MCF 10A (cell line): ENCODE measurements around the gene AMFR. TPM values are rescaled to one million over a fixed set of nuclear protein-coding genes. Genes with fewer than 3 reads are reported as not detected.

Experiments
- BruUV-seq: library from RNA; stranded (reverse); fragments of 400-500 nt; replicated peaks from 2 replicates; lab custom pipeline; 2021; lab: Mats Ljungman, UMichigan
- CTCF ChIA-PET: fragments of 300-600 bp; sonication (Branson Sonifier 250); formaldehyde crosslinking; extraction: SDS; loops from one replicate; lab custom pipeline; 2021; ENCODE audit warnings: antibody characterized with exemption, inconsistent platforms; lab: Yijun Ruan, JAX
- POLR2A ChIA-PET: fragments of 300-600, 350-650 bp; sonication (Branson Sonifier 250); formaldehyde crosslinking; extraction: SDS; loops from one replicate; lab custom pipeline; 2020; ENCODE audit warnings: antibody characterized with exemption, inconsistent platforms; lab: Yijun Ruan, JAX
- DNase-seq: peaks from one replicate; pipeline ENCODE4 v3.0.0-alpha.2; 2018; ENCODE audit not compliant: unreplicated experiment
- H3K27ac Mint-ChIP-seq: one replicate; pipeline ENCODE4 v1.8.0; 2022; ENCODE audit warnings: mild to moderate bottlenecking, low read depth, mixed read lengths; ENCODE audit not compliant: unreplicated experiment
- H3K27me3 Mint-ChIP-seq: one replicate; pipeline ENCODE4 v1.8.0; 2022; ENCODE audit warnings: mixed read lengths; ENCODE audit not compliant: insufficient read depth, unreplicated experiment
- H3K36me3 Mint-ChIP-seq: one replicate; pipeline ENCODE4 v1.8.0; 2022; ENCODE audit warnings: mild to moderate bottlenecking, moderate library complexity, mixed read lengths; ENCODE audit not compliant: insufficient read depth, unreplicated experiment
- H3K4me1 Mint-ChIP-seq: one replicate; pipeline ENCODE4 v1.8.0; 2022; ENCODE audit warnings: mixed read lengths; ENCODE audit not compliant: insufficient read depth, unreplicated experiment
- H3K4me3 Mint-ChIP-seq: one replicate; pipeline ENCODE4 v1.8.0; 2022; ENCODE audit warnings: mild to moderate bottlenecking, moderate library complexity, mixed read lengths; ENCODE audit not compliant: unreplicated experiment
- H3K9me3 Mint-ChIP-seq: one replicate; pipeline ENCODE4 v1.8.0; 2022; ENCODE audit warnings: mixed read lengths; ENCODE audit not compliant: unreplicated experiment
- intact Hi-C: fragments of 100-400 bp; cut with micrococcal nuclease; formaldehyde crosslinking; loops from 2 replicates; pipeline ENCODE4 v1.14.1; 2022
- total RNA-seq: library from RNA; stranded (reverse); gene quantifications from 2 replicates; pipeline ENCODE4 v1.2.3, GENCODE V29; 2022
- TF ChIP-seq, protein P1 (sequence below): fragments of 200-600 bp; IDR thresholded peaks from one replicate; pipeline ENCODE4 v1.8.0; 2022; ENCODE audit warnings: antibody characterized with exemption, mild to moderate bottlenecking; ENCODE audit not compliant: unreplicated experiment

AMFR gene
- total RNA-seq, 1 experiment from 2014 or later = 97.2 TPM

DNA sequence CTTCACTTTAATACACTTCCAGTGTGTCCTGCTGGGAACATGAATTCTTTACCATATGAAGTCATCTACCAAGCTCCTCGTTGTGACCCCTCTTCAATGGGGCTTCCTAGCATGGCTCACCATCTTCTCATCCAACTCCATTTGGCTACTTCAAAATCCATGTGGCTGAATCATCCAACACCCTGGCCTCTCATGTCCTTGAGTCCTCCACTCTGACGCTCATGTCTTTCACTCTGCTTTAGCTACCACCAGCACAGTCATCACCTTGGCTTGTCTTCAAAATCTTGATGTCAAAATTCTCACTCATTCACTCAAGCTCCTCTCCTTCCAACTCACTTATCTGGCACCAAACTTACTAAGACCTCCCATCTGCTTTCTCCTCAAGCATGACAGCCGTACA lies 35.8 kb downstream of the AMFR start:
- peaks cover 89% of the 10 kb centered on the region for H3K36me3 Mint-ChIP-seq
- H3K4me3 Mint-ChIP-seq = no peak overlapping the region
- DNase-seq = peak; percentile 64
- no peaks in the 10 kb centered on the region for H3K27me3 Mint-ChIP-seq
- H3K9me3 Mint-ChIP-seq = no peaks in the 10 kb centered on the region
- no TSS peak for BruUV-seq
- CTCF ChIA-PET = no interaction called here
- intact Hi-C loops = no loop called here
- H3K27ac Mint-ChIP-seq = peak overlapping the region; percentile 16
- peaks cover 9% of the 10 kb centered on the region for H3K4me1 Mint-ChIP-seq
- TF ChIP-seq, protein P1, sequence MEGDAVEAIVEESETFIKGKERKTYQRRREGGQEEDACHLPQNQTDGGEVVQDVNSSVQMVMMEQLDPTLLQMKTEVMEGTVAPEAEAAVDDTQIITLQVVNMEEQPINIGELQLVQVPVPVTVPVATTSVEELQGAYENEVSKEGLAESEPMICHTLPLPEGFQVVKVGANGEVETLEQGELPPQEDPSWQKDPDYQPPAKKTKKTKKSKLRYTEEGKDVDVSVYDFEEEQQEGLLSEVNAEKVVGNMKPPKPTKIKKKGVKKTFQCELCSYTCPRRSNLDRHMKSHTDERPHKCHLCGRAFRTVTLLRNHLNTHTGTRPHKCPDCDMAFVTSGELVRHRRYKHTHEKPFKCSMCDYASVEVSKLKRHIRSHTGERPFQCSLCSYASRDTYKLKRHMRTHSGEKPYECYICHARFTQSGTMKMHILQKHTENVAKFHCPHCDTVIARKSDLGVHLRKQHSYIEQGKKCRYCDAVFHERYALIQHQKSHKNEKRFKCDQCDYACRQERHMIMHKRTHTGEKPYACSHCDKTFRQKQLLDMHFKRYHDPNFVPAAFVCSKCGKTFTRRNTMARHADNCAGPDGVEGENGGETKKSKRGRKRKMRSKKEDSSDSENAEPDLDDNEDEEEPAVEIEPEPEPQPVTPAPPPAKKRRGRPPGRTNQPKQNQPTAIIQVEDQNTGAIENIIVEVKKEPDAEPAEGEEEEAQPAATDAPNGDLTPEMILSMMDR = no peak
- POLR2A ChIA-PET = interaction anchor here (0.8 to 1.2 kb wide), 2 partner anchors 19 kb away, joined by 3 read pairs; no protein-coding TSS in a partner anchor

DNA sequence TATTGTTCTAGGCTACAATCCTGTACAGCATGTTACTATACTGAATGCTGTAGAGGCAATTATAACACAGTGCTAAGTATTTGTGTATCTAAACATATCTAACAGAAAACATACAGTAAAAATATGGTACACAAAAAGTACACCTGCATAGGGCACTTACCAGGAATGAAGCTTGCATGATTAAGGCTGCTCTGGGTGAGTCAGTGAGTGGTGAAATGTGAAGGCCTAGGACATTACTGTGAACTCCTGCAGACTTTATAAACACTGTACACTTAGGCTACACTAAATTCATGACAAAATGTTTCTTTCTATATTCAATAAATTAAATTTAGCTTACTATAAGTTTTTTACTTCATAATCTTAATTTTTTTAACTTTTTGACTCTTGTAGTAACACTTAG lies 37.1 kb downstream of the AMFR start:
- ChIA-PET POLR2A (no interaction called here), CTCF (interaction anchor here (0.6 to 0.9 kb wide), 2 partner anchors 314 to 994 kb away, joined by 3 to 4 read pairs; no protein-coding TSS in a partner anchor)
- peaks cover 21% of the 10 kb centered on the region for H3K4me1 Mint-ChIP-seq

DNA sequence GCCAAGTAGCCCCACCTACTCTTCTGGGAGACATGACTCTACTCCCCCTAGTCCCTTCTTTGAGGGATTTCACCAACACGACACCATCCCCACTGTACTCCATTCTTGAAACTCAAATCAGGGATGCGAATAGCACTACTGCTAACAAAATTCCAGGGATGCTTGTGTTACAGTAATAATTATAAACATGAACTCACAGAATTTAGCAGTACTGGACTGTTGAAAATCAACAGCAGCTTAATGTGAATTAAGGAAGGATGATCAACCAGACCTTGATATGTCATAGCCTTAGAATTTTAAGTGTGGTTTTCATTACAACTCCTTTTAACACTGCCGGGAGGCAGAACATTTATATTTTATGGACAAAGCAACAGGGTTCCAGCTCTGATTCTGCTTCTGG lies 37.9 kb downstream of the AMFR start:
- Mint-ChIP-seq H3K36me3 (peaks cover 81% of the 10 kb centered on the region), H3K27ac (no peak overlapping the region)

More for the DNA sequence above, 37.1 kb downstream of the AMFR start:
- Mint-ChIP-seq H3K9me3 (no peaks in the 10 kb centered on the region), H3K36me3 (peaks cover 89% of the 10 kb centered on the region), H3K4me3 (no peak overlapping the region), H3K27me3 (no peaks in the 10 kb centered on the region), H3K27ac (no peak overlapping the region)
- DNase-seq = no peak
- no TSS peak for BruUV-seq
- TF ChIP-seq, protein P1 = no peak
- intact Hi-C loops = no loop called here

GRCh38 chr16:56384074-56384721 lies 41.1 kb downstream of the AMFR start:
- TF ChIP-seq, protein P1 = no peak
- Mint-ChIP-seq H3K27me3 (no peaks in the 10 kb centered on the region), H3K27ac (peak overlapping the region; percentile 2), H3K4me3 (no peak overlapping the region), H3K4me1 (peaks cover 17% of the 10 kb centered on the region), H3K36me3 (peaks cover 73% of the 10 kb centered on the region), H3K9me3 (no peaks in the 10 kb centered on the region)
- POLR2A ChIA-PET = interaction anchor here (1.0 to 2.7 kb wide), 2 partner anchors 67 to 817 kb away, joined by 3 to 10 read pairs; partner anchors contain the start of genes NUDT21 and OGFOD1
- BruUV-seq = no TSS peak
- intact Hi-C loops = no loop called here
- DNase-seq = no peak
- CTCF ChIA-PET = interaction anchor here (0.7 to 2.0 kb wide), 2 partner anchors 28 to 40 kb away, joined by 3 to 10 read pairs; no protein-coding TSS in a partner anchor

More for the DNA sequence above, 37.9 kb downstream of the AMFR start:
- TF ChIP-seq, protein P1 = no peak
- no peaks in the 10 kb centered on the region for H3K27me3 Mint-ChIP-seq
- H3K4me3 Mint-ChIP-seq = no peak overlapping the region
- BruUV-seq = no TSS peak
- H3K9me3 Mint-ChIP-seq = no peaks in the 10 kb centered on the region
- ChIA-PET CTCF (interaction anchor here (0.9 kb wide), 1 partner anchor 315 kb away, joined by 4 read pairs; no protein-coding TSS in a partner anchor), POLR2A (no interaction called here)
- intact Hi-C loops = no loop called here
- DNase-seq = no peak
- peaks cover 27% of the 10 kb centered on the region for H3K4me1 Mint-ChIP-seq
